Left ventricle myocardium superior (tissue), 1 donor: ENCODE data around the gene DLGAP5. TPM values are rescaled to one million over a fixed set of nuclear protein-coding genes. Genes with fewer than 3 reads are reported as not detected.

Source experiments
- total RNA-seq: library from RNA; stranded (reverse); fragmentation: NEBNext Ultra II Directional; extraction: Animal tissue kit (Norgen Biotek cat#: 25700); gene quantifications from one replicate; pipeline ENCODE4 v1.2.1, GENCODE V29; 2021
- donor health status: DM: no; HTN: yes; CAD: no; lungs with severe emphysema.

Gene DLGAP5
- total RNA-seq, 1 donor from 2014 or later, result 0.35 TPM

Other genes with a start within 250 kb of the DLGAP5 start
- 1.6 TPM for gene WDHD1, start 164.5 kb downstream of the DLGAP5 start, total RNA-seq
- gene SOCS4, start 164.3 kb downstream of the DLGAP5 start, total RNA-seq, result 12.6 TPM
- gene MAPK1IP1L, start 139.9 kb downstream of the DLGAP5 start, total RNA-seq, result 58.1 TPM
- gene LGALS3, start 62.3 kb downstream of the DLGAP5 start, total RNA-seq, result 249 TPM
- 27.2 TPM for gene FBXO34, start 79.8 kb upstream of the DLGAP5 start, total RNA-seq
- 17.3 TPM for gene ATG14, start 220.2 kb upstream of the DLGAP5 start, total RNA-seq
- gene TBPL2, start 249.0 kb upstream of the DLGAP5 start, total RNA-seq, result not detected